Measurements from ENCODE around the gene DRAM2. TPM values are rescaled to one million over a fixed set of nuclear protein-coding genes. Genes with fewer than 3 reads are reported as not detected.
A peak's percentile ranks its signal among the peaks of the same experiment; 100 is the strongest.

DRAM2 gene
- total and polyA plus RNA-seq, 10 of the 15 experiments (the other 5 are each of a cell fraction or from before 2014, with no cell fraction given): 39.1 to 229 (median 79.4) TPM

DNA sequence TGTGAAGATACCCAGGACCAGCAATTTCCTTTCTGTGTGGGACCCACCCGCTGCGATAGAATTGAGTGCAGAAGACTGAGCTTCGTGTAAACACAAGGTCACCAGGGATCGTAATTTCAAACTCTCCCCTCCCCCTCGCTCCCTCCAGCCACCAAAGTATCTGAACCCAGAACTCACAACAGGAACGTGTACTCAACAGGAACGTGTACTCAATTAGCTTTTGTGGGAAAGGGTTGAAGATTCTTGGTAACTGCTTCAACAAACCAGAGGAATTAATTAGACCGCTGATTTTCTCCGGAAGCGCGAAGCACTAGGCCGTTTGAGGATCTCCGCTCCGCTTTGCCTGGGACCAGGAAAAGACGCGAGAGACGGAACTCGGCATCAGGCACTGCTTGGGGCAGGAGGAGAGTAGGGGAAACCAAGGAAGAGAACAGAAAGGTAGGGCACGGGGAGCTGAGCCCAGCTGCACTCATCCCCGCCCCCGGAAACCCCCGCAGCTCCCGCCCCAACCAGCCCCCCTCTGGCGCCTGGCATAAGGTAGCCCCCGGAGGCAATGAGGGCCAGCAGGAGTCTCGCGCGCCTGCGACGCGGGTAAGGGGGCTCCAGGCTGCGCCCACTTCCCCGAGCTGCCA lies 453 bp downstream of the DRAM2 start (continued):
- TF ChIP-seq, protein P1, sequence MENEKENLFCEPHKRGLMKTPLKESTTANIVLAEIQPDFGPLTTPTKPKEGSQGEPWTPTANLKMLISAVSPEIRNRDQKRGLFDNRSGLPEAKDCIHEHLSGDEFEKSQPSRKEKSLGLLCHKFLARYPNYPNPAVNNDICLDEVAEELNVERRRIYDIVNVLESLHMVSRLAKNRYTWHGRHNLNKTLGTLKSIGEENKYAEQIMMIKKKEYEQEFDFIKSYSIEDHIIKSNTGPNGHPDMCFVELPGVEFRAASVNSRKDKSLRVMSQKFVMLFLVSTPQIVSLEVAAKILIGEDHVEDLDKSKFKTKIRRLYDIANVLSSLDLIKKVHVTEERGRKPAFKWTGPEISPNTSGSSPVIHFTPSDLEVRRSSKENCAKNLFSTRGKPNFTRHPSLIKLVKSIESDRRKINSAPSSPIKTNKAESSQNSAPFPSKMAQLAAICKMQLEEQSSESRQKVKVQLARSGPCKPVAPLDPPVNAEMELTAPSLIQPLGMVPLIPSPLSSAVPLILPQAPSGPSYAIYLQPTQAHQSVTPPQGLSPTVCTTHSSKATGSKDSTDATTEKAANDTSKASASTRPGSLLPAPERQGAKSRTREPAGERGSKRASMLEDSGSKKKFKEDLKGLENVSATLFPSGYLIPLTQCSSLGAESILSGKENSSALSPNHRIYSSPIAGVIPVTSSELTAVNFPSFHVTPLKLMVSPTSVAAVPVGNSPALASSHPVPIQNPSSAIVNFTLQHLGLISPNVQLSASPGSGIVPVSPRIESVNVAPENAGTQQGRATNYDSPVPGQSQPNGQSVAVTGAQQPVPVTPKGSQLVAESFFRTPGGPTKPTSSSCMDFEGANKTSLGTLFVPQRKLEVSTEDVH (IDR thresholded peaks at IDR 0.05; ENCODE audit: low read depth, partially characterized antibody): no peak
- TF ChIP-seq NRF1 (conservative IDR thresholded peaks at IDR 0.05; ENCODE audit: low read depth, low read length) (no peak), POU2F2 (IDR thresholded peaks at IDR 0.05; ENCODE audit: borderline replicate concordance, low read depth, low read length) (no peak; the same call in 1 of the 3 replicates), CREB1 (IDR thresholded peaks at IDR 0.05; ENCODE audit: low read depth) (0 out of 2 replicates have a peak, but pooled peaks have one; percentile 10), CBX3 (IDR thresholded peaks at IDR 0.05; ENCODE audit: borderline replicate concordance, low read depth) (no peak), CREM (IDR thresholded peaks at IDR 0.05; ENCODE audit: low read depth) (0 out of 2 replicates have a peak, but pooled peaks have one; percentile 0), RAD51 (IDR thresholded peaks at IDR 0.05) (no peak), RUNX3 (IDR thresholded peaks at IDR 0.05; ENCODE audit: low read length) (peak; percentile 47), SREBF2 (IDR thresholded peaks at IDR 0.05; ENCODE audit: low read length) (no peak), EGR1 (IDR thresholded peaks at IDR 0.05; ENCODE audit: borderline replicate concordance in 1 of 2, low read depth in 2 of 2, low read length in 2 of 2) (peak in 1 of 2 experiments; percentile 29; a peak in 1 of 3 replicates), KAT2A (conservative IDR thresholded peaks at IDR 0.05; ENCODE audit: control insufficient read depth, low read depth, low read length) (no peak), SP1 (IDR thresholded peaks at IDR 0.05; ENCODE audit: low read depth, low read length) (no peak), SMC3 (IDR thresholded peaks at IDR 0.05; ENCODE audit: borderline replicate concordance, low read length) (no peak), GABPA (IDR thresholded peaks at IDR 0.05; ENCODE audit: low read depth) (peak; percentile 30; the same call in 1 of the 2 replicates), MYB (IDR thresholded peaks at IDR 0.05; ENCODE audit: borderline replicate concordance, low read depth, low read length) (no peak)
